AG08396 (cell line): Measurements from ENCODE around the gene PTPN1.
"Not testable (repeated sequence)": the region's sequence is repeated elsewhere in the genome, so short reads cannot be mapped to it uniquely, and the experiment has no call there.

Experiments
- DNase-seq: peaks from one replicate; pipeline ENCODE4 v3.0.0; 2012; ENCODE audit warnings: low spot score, mixed read lengths

PTPN1 gene

DNA sequence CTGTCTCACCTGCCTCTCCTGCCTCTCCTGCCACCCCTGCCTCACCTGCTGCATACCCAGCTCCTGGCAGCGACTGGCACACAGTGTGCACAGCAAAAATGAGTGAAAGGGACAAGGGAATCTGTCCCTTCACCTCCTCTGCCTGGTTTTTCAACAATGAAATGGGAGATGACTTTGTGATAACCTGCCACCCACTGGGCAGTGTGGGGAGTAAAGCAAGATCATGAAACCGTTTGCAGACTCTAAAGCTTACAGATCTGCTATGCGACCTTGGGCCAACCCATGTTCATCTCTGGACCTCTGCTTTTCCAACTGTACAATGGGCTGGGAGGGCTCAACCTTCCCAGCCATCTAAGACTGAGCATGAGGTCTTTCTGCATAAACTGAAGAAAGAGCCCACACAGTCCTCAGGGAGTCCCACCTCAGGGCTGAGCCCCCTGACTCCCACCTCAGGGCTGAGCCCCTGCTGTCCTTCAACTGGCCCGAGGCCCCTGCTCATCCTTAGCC lies 100.1 kb downstream of the PTPN1 start:
- no peak for DNase-seq

DNA sequence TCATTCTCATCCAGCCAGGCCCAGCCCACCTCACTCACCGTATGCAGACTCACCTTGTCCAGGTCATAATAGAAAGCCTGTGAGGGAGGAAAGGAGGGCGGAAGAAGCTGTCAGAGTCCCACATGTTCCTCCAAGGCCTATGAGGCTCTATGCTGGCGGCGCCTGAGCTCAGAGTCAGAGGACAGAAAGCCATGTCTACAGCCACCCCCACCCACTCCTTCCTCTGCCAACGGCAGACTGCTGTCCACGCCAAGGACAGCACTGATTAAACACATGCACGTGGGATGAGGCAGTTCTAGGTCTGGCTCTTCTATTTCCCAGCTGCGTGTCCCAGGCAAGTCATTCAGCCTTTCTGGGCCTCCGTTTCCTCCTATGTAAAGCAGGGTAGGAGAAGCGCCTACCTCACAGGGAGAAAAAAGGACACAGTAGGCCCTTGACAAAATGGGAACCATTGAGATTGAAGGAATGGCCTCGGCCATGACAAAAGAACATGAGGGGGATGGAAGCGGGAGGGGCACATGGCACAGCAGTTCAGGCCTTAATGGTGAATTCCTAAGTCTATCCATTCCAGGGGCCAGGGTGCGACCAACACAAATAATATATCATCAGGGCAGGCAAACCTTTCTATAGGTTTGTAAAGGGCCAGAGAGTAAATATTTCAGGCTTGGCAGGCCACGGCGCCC lies 101.1 kb downstream of the PTPN1 start:
- DNase-seq: peak; percentile 40

DNA sequence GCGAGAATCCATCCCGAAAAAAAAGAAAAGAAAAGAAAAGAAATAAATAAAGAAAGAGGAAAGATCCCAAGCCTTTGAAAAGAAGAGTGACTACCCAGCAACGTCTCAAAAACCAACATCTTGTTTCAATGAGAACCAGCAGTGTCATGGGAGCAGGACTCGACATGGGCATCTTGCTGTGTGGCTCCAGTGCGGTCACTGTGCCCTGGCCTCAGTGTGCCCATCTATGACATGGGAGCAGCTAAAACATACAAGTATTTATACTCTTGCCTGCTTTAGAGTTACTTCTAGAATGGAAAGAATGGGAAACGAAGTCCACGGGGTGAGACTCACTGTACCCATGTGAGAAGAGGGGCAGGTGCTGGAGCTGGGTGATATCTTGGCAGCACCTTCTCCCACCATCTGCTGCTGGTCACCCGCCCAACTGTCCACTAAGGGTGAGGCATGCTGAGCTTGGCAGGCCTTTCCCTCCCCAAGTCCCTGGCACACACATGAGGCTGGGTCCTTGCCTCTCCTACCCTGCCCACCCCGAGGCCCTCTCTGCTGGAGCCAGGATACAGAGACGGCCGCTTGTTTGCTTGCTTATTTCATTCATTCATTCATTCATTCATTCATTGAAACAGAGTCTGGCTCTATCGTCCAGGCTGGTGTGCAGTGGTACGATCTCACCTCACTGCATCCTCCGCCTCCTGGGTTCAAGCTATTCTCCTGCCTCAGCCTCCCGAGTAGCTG lies 103.4 kb downstream of the PTPN1 start:
- DNase-seq: no peak

DNA sequence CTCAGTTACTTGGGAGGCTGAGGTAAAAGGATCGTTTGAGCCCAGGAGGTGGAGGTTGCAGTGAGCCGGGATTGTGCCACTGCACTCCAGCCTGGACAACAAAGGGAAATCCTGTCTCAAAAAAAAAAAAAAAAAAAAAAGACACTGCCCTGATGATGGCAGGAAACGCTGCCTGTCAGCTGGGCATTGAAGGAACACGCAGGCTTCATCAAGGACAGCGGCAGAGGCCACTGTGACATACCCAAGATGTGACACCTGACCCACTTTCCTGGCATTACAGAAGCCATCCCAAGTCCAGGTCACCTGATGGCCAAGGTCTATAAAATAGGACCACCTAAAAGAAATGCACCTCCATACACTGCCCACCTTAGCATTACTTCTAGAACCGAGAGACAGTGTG lies 105.2 kb downstream of the PTPN1 start:
- DNase-seq: no peak

DNA sequence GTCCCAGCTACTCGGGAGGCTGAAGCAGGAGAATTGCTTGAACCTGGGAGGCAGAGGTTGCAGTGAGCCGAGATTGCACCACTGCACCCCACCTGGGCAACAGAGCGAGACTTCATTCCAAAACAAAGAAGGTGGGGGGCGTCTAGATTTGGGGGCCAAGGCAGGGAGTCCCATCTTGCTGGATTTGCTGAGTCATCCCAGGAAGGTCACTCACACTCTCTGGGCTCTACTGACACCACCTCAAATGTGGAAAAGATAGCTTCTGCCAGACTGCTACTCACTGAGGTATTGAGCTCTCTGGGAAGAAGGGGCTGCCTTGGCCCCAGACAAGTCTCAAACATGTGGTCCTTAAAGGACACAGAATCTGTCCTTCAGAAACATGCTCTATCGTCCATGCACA lies 106.8 kb downstream of the PTPN1 start:
- no peak for DNase-seq

DNA sequence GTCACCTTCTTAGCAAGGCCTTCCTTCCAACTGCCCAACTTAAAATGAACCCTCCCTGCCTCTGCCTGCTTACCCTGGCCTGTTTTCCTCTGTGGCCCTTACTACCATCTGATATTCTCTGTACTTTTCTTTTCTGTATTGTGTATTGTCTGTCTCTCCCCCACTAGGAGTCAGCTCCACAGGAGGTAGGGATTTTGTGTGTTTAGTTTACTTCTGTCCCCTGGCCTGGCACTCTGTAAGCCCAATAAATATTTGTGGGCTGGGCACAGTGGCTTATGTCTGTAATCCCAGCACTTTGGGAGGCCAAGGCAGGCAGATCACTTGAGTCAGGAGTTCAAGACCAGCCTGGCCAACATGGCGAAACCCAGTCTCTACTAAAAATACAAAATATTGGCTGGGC lies 108.4 kb downstream of the PTPN1 start:
- DNase-seq: no peak

DNA sequence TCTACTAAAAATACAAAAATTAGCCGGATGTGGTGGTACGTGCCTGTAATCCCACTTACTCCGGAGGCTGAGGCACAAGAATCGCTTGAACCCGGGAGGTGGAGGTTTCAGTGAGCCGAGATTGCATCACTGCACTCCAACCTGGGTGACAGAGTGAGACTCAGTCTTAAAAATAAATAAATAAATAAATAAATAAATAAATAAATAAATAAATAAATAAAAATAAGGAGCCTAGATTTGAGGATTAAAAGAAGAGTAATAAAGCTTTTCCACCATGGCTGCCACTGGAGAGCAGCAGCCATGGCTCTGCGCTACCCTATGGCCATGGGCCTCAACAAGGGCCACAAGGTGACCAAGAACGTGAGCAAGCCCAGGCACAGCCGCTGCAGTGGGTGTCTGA lies 110.3 kb downstream of the PTPN1 start:
- DNase-seq: not testable (repeated sequence)

DNA sequence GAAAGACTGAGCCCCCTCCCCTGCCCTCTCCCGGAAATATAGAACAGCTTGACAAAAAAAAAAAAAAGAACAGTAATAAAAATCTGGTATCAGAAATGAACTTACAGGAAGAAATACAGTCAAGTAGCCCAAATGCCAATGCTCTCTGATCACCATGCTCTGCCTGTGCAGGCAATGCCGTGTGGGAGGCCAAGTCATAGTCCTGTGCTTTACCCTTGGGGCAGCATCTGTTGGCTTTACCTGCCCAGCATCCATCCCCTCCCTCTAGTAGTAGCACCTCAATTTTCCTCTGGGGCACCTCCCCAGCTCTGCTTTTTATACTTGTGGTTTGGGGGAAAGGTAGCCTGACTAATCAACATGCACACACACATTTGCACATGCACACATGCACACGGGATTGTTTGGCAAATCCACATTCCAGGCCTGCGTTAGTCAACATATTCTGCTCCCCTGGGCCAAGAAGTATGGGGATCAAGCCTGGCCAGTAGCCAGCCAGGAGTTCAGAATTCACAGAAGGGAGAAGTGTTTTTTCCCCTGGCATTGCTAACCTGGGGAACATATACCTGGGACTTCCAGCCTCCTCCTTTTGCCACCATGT lies 111.0 kb downstream of the PTPN1 start:
- no peak for DNase-seq

DNA sequence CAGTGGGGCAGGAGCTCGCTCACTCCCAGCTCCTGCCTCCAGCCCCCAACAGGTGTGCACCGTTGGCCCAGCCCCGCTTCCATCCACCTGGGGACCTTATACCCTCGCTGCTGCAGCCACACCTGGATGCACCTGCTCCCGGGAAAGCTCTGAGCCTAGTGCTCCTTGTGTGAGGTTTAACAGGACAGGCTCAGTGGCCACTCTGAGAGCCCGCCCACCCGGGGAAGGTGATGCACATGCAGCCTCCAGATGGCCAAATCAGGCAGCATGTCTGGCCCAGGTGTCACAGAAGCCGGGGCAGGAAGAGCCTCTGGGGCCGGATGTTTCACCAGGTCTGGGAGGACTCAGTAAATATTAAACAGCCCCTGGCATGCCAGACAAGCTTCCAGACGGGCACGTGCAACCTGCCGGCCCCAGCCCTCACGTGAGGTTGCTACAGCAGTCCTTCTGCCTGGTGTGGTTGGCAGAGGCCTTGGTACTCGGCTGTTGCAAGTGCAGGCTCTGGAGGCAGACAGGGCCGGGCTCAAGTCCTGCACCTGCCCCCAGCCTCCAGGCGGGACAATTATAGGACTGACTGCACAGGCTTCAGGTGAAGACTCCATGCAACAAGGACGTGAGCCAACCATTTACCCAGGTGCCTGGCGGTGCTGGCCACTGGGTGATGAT lies 114.3 kb downstream of the PTPN1 start:
- DNase-seq: no peak

DNA sequence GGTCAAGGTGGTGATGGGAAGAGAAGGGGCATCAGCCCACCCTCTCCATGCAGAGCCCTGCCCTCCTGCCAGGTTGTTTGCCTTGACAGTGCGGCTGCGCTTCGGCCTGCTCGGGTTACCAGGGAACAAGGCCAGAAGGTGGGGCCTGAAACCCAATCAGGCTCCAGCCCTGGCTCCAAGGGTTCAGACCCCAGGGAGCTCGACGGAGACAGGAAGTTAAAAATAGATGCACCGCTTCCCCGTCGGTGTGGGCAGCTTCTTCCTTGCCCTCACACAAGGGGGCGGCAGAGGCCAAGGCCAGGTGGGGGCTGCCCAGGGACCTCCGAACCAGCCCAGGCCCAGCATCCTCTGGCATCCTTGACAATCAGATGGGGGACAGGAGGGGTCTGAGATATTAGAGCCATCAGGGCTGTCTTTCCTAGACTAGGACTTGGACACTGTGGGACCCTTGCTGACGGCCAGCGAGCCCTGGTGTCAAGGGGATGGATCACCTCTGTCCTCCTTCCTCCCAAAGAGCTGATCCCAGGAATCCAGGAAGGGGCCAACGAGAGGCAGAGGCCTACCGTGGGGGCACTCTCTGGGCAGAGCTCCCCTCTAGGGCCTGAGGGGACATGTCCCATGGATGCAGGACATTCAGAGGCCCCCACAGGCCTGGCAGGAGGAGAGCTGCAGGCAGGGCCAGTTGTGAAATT lies 115.9 kb downstream of the PTPN1 start:
- peak; percentile 67 for DNase-seq

DNA sequence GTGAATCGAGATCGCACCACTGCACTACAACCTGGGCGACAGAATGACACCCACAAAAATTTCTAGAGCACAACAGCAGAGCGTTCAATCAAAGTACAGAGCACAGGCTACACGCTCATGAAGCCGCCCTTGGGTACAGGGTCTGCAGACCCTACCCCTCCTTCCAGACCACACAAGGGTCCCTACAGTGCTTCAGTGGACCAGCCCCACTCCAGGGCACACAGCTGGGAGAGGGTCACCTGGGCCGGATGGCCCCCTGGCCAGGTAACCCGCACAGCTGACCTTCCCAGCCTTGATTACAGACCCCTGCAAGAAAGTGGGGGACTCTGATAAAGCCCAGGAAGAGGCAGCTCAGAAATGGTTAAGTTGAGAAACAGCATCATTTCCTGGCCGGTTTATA lies 117.6 kb downstream of the PTPN1 start:
- no peak for DNase-seq

DNA sequence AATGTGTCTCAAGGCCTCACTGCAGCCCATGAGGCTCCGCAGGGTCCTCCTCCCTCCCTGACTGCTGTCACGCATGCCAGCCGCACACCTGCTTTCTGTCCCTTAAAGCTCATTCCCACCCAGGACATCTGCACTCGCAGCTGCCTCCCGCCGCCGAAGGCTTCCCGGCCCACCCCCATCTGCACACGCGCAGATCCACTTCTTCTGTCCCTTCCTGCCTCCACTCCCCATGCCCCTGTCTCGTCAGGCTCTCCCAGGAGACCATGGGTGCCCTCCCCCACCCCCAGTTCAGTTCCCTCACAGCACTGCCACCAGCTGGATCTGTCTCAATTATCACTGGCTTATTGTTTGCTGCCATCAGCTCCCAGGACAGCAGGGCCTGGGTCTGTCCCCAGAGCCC lies 118.1 kb downstream of the PTPN1 start:
- DNase-seq: no peak

DNA sequence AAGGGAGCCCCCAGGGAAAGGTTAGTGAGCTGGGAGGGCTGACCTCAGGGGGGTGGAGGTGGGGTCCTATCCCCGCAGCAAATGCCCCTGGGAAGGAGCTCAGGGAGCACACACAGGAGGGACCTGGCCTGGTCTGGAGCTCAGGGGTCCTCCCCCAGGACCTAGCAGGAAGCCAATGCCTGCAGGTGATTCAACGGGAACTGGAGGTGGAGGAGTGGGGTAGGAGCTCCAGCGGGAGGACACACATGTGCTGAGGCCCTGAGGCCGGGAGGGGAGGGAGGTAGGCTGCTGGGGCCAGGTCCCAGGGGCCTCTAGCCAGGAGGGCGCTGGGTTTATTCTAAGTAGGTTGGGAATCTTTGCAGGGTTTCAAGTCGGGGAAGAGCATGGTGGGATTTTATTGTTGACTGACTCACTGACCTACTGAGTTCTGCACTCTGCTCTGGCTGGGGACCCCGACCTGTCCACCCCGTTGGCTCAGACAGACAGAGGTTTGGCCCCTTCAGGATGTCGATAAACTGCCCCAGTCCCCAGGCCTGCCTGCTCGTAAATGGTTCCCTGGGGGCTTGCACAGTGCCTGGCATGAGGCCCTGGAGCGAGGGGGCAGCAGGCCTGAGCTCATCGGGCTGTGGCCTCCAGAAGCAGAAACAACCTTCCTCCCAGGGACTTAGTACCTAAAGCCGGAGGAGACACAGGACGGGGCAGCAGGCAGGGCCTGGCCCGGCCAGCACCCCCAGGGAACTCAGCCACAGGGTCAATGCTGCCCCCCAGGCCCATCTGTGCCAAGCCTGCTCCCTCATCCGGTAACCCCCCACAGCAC lies 118.9 kb downstream of the PTPN1 start:
- DNase-seq: no peak

DNA sequence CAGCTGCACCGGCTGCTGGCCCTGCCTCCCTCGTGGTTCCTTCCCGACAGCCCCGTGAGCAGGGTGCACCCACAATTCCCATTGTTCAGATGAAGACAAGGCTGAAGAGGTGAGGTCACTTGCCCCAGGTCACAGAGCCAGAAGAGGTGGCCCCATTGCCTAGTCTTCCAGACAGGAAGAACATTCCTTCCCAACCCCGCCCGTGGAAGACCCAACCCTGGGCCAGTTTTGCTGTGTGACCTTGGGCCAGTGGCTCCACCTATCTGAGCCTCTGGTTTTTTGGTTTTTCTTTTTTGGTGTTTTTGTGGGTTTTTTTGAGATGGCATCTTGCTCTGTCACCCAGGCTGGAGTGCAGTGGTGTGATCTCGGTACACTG lies 119.5 kb downstream of the PTPN1 start:
- no peak for DNase-seq

DNA sequence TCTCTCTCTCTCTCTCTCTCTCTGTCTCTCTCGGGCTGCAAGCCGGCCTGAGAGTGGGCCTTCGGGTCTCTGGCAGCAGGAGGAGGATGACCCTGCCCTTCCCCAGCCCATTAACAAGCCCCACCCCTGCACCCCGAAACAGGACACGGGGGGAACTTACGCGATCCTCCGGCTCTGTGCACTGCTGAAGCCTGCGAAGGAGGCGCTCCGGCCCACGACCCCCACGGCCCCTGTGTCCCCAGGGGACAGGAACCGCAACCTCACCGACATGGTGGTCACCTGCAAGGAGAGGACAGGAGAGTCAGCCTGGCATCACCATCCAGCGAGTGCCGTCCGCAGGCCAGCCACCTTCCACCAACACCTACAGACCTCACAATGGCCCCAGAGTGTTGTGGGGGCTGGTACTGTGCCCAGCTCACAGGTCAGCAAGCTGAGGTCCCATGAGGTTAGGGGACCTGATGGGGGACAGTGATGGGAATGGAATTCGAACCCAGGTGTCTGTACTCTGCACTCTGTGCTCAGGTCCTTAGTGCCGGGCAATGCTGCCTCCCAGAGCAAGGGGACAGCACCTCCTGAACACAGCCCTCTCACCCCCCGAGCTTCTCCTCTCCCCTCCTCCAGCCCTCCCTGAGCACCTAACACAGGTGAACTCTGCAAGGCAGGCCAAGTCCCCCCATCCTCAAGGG lies 120.5 kb downstream of the PTPN1 start:
- DNase-seq: no peak

DNA sequence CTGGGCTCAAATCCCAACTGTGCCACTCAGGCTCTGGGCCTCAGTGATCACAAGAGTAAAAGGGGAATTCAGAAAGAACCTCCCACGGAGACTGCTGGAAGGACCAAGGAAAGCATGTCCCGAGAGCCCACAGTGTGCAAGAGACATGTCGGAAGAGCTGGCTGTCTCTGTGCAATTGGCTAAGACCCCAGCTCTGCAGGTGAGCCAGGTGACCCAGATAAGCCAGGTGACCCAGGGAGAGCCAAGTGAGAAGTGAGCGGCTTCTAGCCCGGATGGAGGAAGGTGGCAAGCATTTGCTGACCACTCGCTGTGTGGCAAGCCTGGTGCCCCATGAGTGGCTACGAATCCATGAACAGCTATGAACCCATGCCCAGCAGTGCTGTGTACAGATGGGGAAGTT lies 122.1 kb downstream of the PTPN1 start:
- no peak for DNase-seq

DNA sequence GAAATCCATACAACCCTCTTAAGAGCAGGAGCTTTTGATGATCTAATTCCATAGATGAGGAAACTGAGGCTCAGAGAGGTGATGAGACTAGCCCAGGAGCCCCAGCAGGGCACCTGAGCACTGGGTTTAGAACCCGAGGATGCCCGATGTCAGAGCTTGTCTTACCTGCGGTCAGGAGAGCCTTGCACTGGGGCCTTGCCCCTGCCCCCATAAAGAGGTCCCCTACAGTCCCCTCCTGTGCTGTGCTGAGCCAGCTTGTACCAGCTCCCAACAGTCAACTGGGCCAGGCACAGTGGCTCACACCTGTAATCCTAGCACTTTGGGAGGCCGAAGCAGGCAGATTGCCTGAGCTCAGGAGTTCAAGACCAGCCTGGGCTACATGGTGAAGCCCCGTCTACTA lies 122.5 kb downstream of the PTPN1 start:
- no peak for DNase-seq

DNA sequence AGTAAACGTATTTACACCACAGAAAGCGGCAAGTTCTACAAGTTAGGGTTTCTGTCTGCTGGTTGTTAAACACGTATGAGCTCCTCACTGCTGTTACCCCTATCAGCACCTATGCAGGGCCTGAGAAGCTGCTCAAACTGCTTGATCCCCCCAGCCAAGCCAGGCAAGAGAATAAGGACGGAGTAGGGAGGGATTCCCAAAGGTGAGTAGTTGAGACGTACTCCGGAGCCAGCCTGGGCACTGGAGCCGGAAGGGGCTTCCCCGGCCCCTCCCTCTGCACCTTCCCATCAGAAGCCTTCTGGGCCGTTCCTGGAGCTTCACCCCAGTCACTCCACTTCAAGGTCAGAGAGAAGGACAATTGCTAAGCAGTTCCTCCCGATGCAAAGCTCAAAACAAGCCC lies 123.2 kb downstream of the PTPN1 start:
- no peak for DNase-seq

DNA sequence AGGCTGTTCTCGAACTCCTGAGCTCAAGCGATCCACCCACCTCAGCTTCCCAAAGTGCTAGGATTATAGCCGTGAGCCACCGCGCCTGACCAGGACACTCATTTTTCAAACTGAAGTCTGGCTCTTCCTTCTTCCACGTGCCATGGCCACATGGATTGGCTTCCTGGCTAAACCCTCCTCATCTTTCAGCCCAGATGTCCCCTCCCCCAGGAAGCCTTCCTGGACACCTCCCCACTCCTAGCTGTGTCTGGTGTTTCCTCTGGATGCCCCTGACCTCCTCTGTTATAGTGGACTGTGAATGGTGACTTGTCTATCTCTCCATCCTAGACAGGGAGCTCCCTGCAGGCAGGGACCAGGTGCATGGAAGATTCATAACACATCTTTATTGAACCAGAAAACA lies 124.0 kb downstream of the PTPN1 start:
- DNase-seq: no peak
